H9 (cell line): Measurements from ENCODE around the gene KIRREL3. TPM values are rescaled to one million over a fixed set of nuclear protein-coding genes. Genes with fewer than 3 reads are reported as not detected.

Source experiments
- DNase-seq: peaks from one replicate; pipeline ENCODE4 v3.0.0-alpha.2; 2017
- H2AFZ ChIP-seq: one replicate; pipeline ENCODE4 v1.6.1; 2013; ENCODE audit warnings: mild to moderate bottlenecking, low read length, control low read depth, moderate library complexity
- H2AK5ac ChIP-seq: 2 replicates; pipeline ENCODE4 v1.6.1; 2013; ENCODE audit warnings: low read length, control low read depth, mixed read lengths; ENCODE audit not compliant: insufficient read length
- H2BK120ac ChIP-seq: one replicate; pipeline ENCODE4 v1.6.1; 2013; ENCODE audit warnings: low read depth, mild to moderate bottlenecking, low read length, control low read depth, inconsistent platforms; ENCODE audit not compliant: poor library complexity, severe bottlenecking
- H2BK12ac ChIP-seq: 2 replicates; pipeline ENCODE4 v1.6.1; 2013; ENCODE audit warnings: low read length, control low read depth, mixed read lengths, low read depth; ENCODE audit not compliant: insufficient read length
- H2BK15ac ChIP-seq: 2 replicates; pipeline ENCODE4 v1.6.1; 2013; ENCODE audit warnings: low read depth, low read length, control low read depth
- H2BK20ac ChIP-seq: one replicate; pipeline ENCODE4 v1.6.1; 2013; ENCODE audit warnings: low read depth, mild to moderate bottlenecking, low read length, control low read depth, inconsistent platforms; ENCODE audit not compliant: poor library complexity, severe bottlenecking
- H2BK5ac ChIP-seq: 2 replicates; pipeline ENCODE4 v1.6.1; 2013; ENCODE audit warnings: low read length, control low read depth, mixed read lengths; ENCODE audit not compliant: insufficient read length
- H3K14ac ChIP-seq: 2 replicates; pipeline ENCODE4 v1.6.1; 2013; ENCODE audit warnings: low read length, control low read depth; ENCODE audit not compliant: insufficient read depth
- H3K18ac ChIP-seq: 2 replicates; pipeline ENCODE4 v1.6.1; 2013; ENCODE audit warnings: low read depth, mild to moderate bottlenecking, mixed read lengths, low read length, control low read depth; ENCODE audit not compliant: insufficient read length
- H3K23ac ChIP-seq: 2 replicates; pipeline ENCODE4 v1.6.1; 2013; ENCODE audit warnings: low read length, control low read depth, mixed read lengths, low read depth; ENCODE audit not compliant: insufficient read length
- H3K23me2 ChIP-seq: 2 replicates; pipeline ENCODE4 v1.6.1; 2013; ENCODE audit warnings: low read depth, mild to moderate bottlenecking, mixed read lengths, low read length, control low read depth; ENCODE audit not compliant: insufficient read length, poor library complexity, severe bottlenecking
- H3K27ac ChIP-seq: 2 replicates; pipeline ENCODE4 v1.5.1; 2013; ENCODE audit warnings: low read length, control low read depth, mixed read lengths, low read depth; ENCODE audit not compliant: insufficient read length
- H3K27me3 ChIP-seq: 2 replicates; pipeline ENCODE4 v1.6.1; 2013; ENCODE audit warnings: low read length, control low read depth, inconsistent platforms; ENCODE audit not compliant: insufficient read depth
- H3K4ac ChIP-seq: 2 replicates; pipeline ENCODE4 v1.6.1; 2013; ENCODE audit warnings: low read depth, mild to moderate bottlenecking, control low read depth, inconsistent platforms, low read length, moderate library complexity
- H3K4me1 ChIP-seq: 2 replicates; pipeline ENCODE4 v1.6.1; 2013; ENCODE audit warnings: low read length, control low read depth, inconsistent platforms; ENCODE audit not compliant: insufficient read depth
- H3K4me2 ChIP-seq: 2 replicates; pipeline ENCODE4 v1.6.1; 2013; ENCODE audit warnings: low read length, control low read depth, mixed read lengths; ENCODE audit not compliant: insufficient read length, insufficient read depth
- H3K56ac ChIP-seq: 2 replicates; pipeline ENCODE4 v1.6.1; 2013; ENCODE audit warnings: low read depth, mild to moderate bottlenecking, mixed read lengths, low read length, control low read depth; ENCODE audit not compliant: insufficient read length
- H3K79me1 ChIP-seq: 2 replicates; pipeline ENCODE4 v1.6.1; 2013; ENCODE audit warnings: low read depth, mild to moderate bottlenecking, moderate library complexity, low read length, control low read depth, inconsistent platforms; ENCODE audit not compliant: insufficient read depth, poor library complexity, severe bottlenecking
- H3K79me2 ChIP-seq: 2 replicates; pipeline ENCODE4 v1.6.1; 2013; ENCODE audit warnings: low read length, control low read depth, inconsistent platforms; ENCODE audit not compliant: insufficient read depth
- H3K9ac ChIP-seq: 2 replicates; pipeline ENCODE4 v1.6.1; 2013; ENCODE audit warnings: low read length, control low read depth, mixed read lengths; ENCODE audit not compliant: insufficient read length; ENCODE audit errors: extremely low read depth
- H3K9me3 ChIP-seq: one replicate; pipeline ENCODE4 v1.6.1; 2013; ENCODE audit warnings: low read depth, low read length, inconsistent platforms; ENCODE audit not compliant: control insufficient read depth
- H3T11ph ChIP-seq: one replicate; pipeline ENCODE4 v1.6.1; 2013; ENCODE audit warnings: mild to moderate bottlenecking, low read length, control low read depth, inconsistent platforms
- H4K20me1 ChIP-seq: one replicate; pipeline ENCODE4 v1.6.1; 2013; ENCODE audit not compliant: control insufficient read depth, insufficient read length, insufficient read depth
- H4K5ac ChIP-seq: 2 replicates; pipeline ENCODE4 v1.6.1; 2013; ENCODE audit warnings: low read depth, mild to moderate bottlenecking, mixed read lengths, low read length, control low read depth; ENCODE audit not compliant: insufficient read length
- H4K8ac ChIP-seq: replicated peaks from 2 replicates; pipeline ENCODE4 v1.6.1; 2013; ENCODE audit warnings: low read length, control low read depth, mixed read lengths, low read depth; ENCODE audit not compliant: insufficient read length
- H4K91ac ChIP-seq: 2 replicates; pipeline ENCODE4 v1.6.1; 2013; ENCODE audit warnings: low read depth, mild to moderate bottlenecking, moderate library complexity, mixed read lengths, low read length, control low read depth; ENCODE audit not compliant: insufficient read length
- H3K27ac Mint-ChIP-seq, 3 experiments: 2 replicates in 2 of 3; 3 replicates in 1 of 3; pipeline ENCODE4 v1.8.0; 2020 to 2021; ENCODE audit warnings: mixed read lengths in 3 of 3, mild to moderate bottlenecking in 1 of 3, moderate library complexity in 1 of 3
- H3K27me3 Mint-ChIP-seq: 2 replicates; pipeline ENCODE4 v1.8.0; 2021; ENCODE audit warnings: low read depth, mild to moderate bottlenecking, moderate library complexity, mixed read lengths
- H3K36me3 Mint-ChIP-seq, 3 experiments: 2 replicates in 2 of 3; 3 replicates in 1 of 3; pipeline ENCODE4 v1.8.0; 2020 to 2021; ENCODE audit warnings: low read depth in 3 of 3, mixed read lengths in 3 of 3; ENCODE audit not compliant: insufficient read depth in 1 of 3
- H3K4me1 Mint-ChIP-seq, 2 experiments: 2 replicates each; pipeline ENCODE4 v1.8.0; 2020; ENCODE audit warnings: mixed read lengths in 2 of 2
- H3K4me3 Mint-ChIP-seq, 2 experiments: 2 replicates in 1 of 2; 3 replicates in 1 of 2; pipeline ENCODE4 v1.8.0; 2020 to 2021; ENCODE audit warnings: mild to moderate bottlenecking in 2 of 2, mixed read lengths in 2 of 2, moderate library complexity in 1 of 2
- H3K9me3 Mint-ChIP-seq, 2 experiments: 2 replicates in 1 of 2; 3 replicates in 1 of 2; pipeline ENCODE4 v1.8.0; 2020; ENCODE audit warnings: mild to moderate bottlenecking in 2 of 2, mixed read lengths in 2 of 2, moderate library complexity in 1 of 2
- WGBS: extraction: QIAGEN DNeasy Blood & Tissue Kit; methylation state at CpG from one replicate; pipeline ENCODE4 v1.1.7; 2013; ENCODE audit warnings: missing lambda C conversion rate, low lambda C conversion rate, mixed read lengths; ENCODE audit not compliant: insufficient read length; ENCODE audit errors: extremely low coverage; 5-methylcytosine and 5-hydroxymethylcytosine counted together
- total RNA-seq: library from RNA; stranded (reverse); gene quantifications from 2 replicates; pipeline ENCODE4 v1.2.1, GENCODE V29; 2021
- TF ChIP-seq, protein P1 (sequence below): fragments of 200-600 bp; sonication (generic); conservative IDR thresholded peaks from 3 replicates; pipeline ENCODE4 v1.8.0; 2021; ENCODE audit warnings: antibody characterized with exemption, mild to moderate bottlenecking

KIRREL3 gene
- total RNA-seq, 1 experiment from 2014 or later = 0.17 TPM

DNA sequence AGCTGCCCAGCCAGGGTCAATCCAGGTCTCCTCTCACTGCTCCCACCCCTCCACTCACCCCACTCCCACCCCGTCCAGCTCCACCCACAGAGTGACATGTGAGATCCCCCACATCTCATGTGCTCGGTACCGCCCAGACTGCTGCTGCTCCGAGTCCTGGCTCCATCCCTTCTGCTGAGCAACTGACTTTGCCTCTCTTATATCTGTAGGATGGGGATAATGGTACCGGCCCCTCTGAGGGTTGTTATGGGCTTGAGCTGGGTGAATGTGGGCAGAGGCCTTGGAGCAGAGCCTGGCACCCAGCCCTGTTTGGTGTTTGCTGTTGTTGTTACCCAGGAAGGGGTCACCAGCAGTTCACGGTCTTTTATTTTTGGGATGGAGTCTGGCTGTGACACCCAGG, 568.0 kb downstream of the KIRREL3 start:
- H3K18ac ChIP-seq = no peak overlapping the region
- no peaks in the 10 kb centered on the region for H4K20me1 ChIP-seq
- H3K36me3 Mint-ChIP-seq = no peaks in the 10 kb centered on the region

More for the DNA sequence above, 568.0 kb downstream of the KIRREL3 start:
- no peak overlapping the region for H3K4me2 ChIP-seq
- H3K27ac ChIP-seq = no peak overlapping the region
- H4K8ac ChIP-seq = no peak overlapping the region
- no peak overlapping the region for H3K4ac ChIP-seq
- H2BK20ac ChIP-seq = no peak overlapping the region
- H4K5ac ChIP-seq = no peak overlapping the region
- H3K23ac ChIP-seq = no peak overlapping the region
- H3T11ph ChIP-seq = no peak overlapping the region
- no peak overlapping the region for H3K14ac ChIP-seq
- DNase-seq = no peak
- TF ChIP-seq, protein P1, sequence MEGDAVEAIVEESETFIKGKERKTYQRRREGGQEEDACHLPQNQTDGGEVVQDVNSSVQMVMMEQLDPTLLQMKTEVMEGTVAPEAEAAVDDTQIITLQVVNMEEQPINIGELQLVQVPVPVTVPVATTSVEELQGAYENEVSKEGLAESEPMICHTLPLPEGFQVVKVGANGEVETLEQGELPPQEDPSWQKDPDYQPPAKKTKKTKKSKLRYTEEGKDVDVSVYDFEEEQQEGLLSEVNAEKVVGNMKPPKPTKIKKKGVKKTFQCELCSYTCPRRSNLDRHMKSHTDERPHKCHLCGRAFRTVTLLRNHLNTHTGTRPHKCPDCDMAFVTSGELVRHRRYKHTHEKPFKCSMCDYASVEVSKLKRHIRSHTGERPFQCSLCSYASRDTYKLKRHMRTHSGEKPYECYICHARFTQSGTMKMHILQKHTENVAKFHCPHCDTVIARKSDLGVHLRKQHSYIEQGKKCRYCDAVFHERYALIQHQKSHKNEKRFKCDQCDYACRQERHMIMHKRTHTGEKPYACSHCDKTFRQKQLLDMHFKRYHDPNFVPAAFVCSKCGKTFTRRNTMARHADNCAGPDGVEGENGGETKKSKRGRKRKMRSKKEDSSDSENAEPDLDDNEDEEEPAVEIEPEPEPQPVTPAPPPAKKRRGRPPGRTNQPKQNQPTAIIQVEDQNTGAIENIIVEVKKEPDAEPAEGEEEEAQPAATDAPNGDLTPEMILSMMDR = no peak
- WGBS = no CpG with 5 or more reads among the region's 6 CpGs
- H2AFZ ChIP-seq = no peak overlapping the region
- H3K9me3 ChIP-seq = no peaks in the 10 kb centered on the region
- H3K56ac ChIP-seq = no peak overlapping the region
- H3K9ac ChIP-seq = no peak overlapping the region
- no peaks in the 10 kb centered on the region for H3K79me1 ChIP-seq
- H2BK12ac ChIP-seq = no peak overlapping the region
- H3K23me2 ChIP-seq = no peaks in the 10 kb centered on the region
- peaks cover 14 to 21% of the 10 kb centered on the region in 2 experiments for H3K4me1 Mint-ChIP-seq
- H2BK5ac ChIP-seq = no peak overlapping the region
- H3K27me3 ChIP-seq = no peaks in the 10 kb centered on the region
- no peak overlapping the region for H3K4me3 Mint-ChIP-seq
- no peaks in the 10 kb centered on the region; the same call in 1 of the 2 replicates for H3K79me2 ChIP-seq
- H4K91ac ChIP-seq = no peak overlapping the region
- no peak overlapping the region for H2AK5ac ChIP-seq
- no peaks in the 10 kb centered on the region for H3K9me3 Mint-ChIP-seq
- H2BK120ac ChIP-seq = no peak overlapping the region
- no peaks in the 10 kb centered on the region; the same call in 1 of the 2 replicates for H3K27me3 Mint-ChIP-seq
- no peaks in the 10 kb centered on the region; the same call in 1 of the 2 replicates for H3K4me1 ChIP-seq
- no peak overlapping the region for H2BK15ac ChIP-seq
- no peak overlapping the region for H3K27ac Mint-ChIP-seq
